ENCODE results near the gene RBM12.
"Not testable (repeated sequence)": the region's sequence is repeated elsewhere in the genome, so short reads cannot be mapped to it uniquely, and the experiment has no call there.

The RBM12 gene

GRCh38 chr20:35698298-35699126, 33.8 kb upstream of the RBM12 start:
- DNase-seq = peak in 4 of 14 donors; percentile 20 to 42 (median 33)

- DNase-seq = no peak
These were observed 33.1 kb upstream of the RBM12 start for GRCh38 chr20:35697696-35698297.

GRCh38 chr20:35695978-35696377, 31.3 kb upstream of the RBM12 start:
- DNase-seq = no peak

GRCh38 chr20:35695245-35695749, 30.6 kb upstream of the RBM12 start:
- no peak for DNase-seq

GRCh38 chr20:35690265-35690664, 25.6 kb upstream of the RBM12 start:
- DNase-seq = no peak

- DNase-seq = not testable (repeated sequence)
These were observed 22.2 kb upstream of the RBM12 start for GRCh38 chr20:35686872-35687271.

- DNase-seq = not testable (repeated sequence)
These were observed 20.7 kb upstream of the RBM12 start for GRCh38 chr20:35685368-35685767.

- DNase-seq = no peak
These were observed 17.3 kb upstream of the RBM12 start for GRCh38 chr20:35681960-35682359.

- DNase-seq = no peak
These were observed 15.9 kb upstream of the RBM12 start for GRCh38 chr20:35680452-35681183.

- no peak for DNase-seq
These were observed 10.2 kb upstream of the RBM12 start for GRCh38 chr20:35674921-35675320.

- DNase-seq = peak in 2 of 14 donors; percentile 0 to 43
These were observed 9.2 kb upstream of the RBM12 start for GRCh38 chr20:35673884-35674283.

- no peak for DNase-seq
These were observed 5.0 kb upstream of the RBM12 start for GRCh38 chr20:35669681-35670080.

- DNase-seq = no peak
These were observed 4.5 kb upstream of the RBM12 start for GRCh38 chr20:35669221-35669620.

GRCh38 chr20:35665949-35666288, 1.2 kb upstream of the RBM12 start:
- DNase-seq = no peak

- DNase-seq = peak in 10 of 14 donors; percentile 9 to 67 (median 40)
These were observed 909 bp downstream of the RBM12 start for GRCh38 chr20:35663516-35664465.

GRCh38 chr20:35662551-35662950, 2.1 kb downstream of the RBM12 start:
- no peak for DNase-seq

- DNase-seq = no peak
These were observed 2.8 kb downstream of the RBM12 start for GRCh38 chr20:35661908-35662307.

- DNase-seq = no peak
These were observed 3.6 kb downstream of the RBM12 start for GRCh38 chr20:35661053-35661452.

GRCh38 chr20:35660122-35660937, 4.4 kb downstream of the RBM12 start:
- DNase-seq = no peak

GRCh38 chr20:35657271-35657670, 7.4 kb downstream of the RBM12 start:
- DNase-seq = no peak

- DNase-seq = no peak
These were observed 10.3 kb downstream of the RBM12 start for GRCh38 chr20:35654415-35654814.
